ENCODE measurements around the gene STK38.

Gene STK38

GRCh38 chr6:36526066-36526465, 21.2 kb downstream of the STK38 start:
- DNase-seq (ENCODE audit: low read depth), result no peak
- no peak overlapping the region for H3K4me3 ChIP-seq (ENCODE audit: low read depth, low read length)

GRCh38 chr6:36525346-36525745, 21.9 kb downstream of the STK38 start:
- no peak overlapping the region for H3K4me3 ChIP-seq (ENCODE audit: low read depth, low read length)
- DNase-seq (ENCODE audit: low read depth), result no peak

DNA sequence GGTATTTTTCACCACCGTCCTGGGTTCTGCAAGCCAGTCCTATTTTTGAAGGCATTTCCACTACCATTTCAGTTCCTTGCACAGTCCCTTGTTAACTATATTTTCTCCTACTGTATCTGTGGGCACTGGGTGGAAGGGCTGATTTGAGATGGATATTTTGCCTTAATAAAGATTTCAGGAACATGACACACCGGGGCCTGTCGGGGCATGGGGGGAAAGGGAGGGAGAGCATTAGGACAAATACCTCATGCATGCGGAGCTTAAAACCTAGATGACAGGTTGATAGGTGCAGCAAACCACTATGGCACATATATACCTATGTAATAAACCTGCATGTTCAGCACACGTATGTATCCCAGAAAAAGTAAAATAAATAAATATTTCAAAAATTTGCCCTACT, 22.4 kb downstream of the STK38 start:
- H3K4me3 ChIP-seq (ENCODE audit: low read depth, low read length), result no peak overlapping the region
- no peak for DNase-seq (ENCODE audit: low read depth)

GRCh38 chr6:36523936-36524499, 23.3 kb downstream of the STK38 start:
- DNase-seq (ENCODE audit: low read depth), result no peak
- no peak overlapping the region for H3K4me3 ChIP-seq (ENCODE audit: low read depth, low read length)

DNA sequence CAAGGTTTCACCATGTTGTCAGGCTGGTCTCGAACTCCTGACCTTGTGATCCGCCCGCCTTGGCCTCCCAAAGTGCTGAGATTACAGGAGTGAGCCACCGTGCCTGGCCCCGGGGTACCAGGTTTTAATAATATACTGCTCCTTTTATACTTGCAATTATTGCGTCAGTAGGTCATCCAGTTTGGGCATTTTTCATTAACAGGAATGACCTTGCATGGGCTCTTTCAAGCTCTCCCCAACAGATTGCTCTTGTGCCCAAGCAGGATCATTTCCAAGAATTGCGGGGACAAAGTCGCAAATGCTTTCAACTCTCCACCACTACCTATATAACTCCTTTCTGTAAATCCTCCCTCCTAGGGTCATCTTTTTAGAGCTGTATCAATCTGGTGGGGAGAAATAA, 23.8 kb downstream of the STK38 start:
- DNase-seq (ENCODE audit: low read depth), result no peak
- H3K4me3 ChIP-seq (ENCODE audit: low read depth, low read length), result no peak overlapping the region

DNA sequence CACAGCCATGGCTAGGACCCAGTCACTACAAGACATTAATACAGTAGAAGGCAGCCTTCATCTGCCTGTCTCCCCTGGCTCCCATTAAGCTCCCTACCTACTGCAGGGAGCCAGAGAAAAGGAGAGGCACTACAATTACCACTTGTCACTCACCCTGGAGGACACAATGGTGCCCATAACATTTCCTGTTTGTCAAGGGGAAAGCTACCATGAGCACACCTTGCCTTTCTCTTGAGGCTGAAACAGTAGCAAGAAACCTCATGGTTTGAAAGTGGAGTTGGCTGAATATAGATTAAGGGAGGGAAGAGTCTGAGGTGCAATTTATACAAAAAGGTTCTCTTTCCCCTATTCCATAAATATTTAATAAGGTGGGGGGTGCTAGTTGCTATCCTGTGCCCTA, 27.9 kb downstream of the STK38 start:
- DNase-seq (ENCODE audit: low read depth), result no peak
- no peak overlapping the region for H3K4me3 ChIP-seq (ENCODE audit: low read depth, low read length)

DNA sequence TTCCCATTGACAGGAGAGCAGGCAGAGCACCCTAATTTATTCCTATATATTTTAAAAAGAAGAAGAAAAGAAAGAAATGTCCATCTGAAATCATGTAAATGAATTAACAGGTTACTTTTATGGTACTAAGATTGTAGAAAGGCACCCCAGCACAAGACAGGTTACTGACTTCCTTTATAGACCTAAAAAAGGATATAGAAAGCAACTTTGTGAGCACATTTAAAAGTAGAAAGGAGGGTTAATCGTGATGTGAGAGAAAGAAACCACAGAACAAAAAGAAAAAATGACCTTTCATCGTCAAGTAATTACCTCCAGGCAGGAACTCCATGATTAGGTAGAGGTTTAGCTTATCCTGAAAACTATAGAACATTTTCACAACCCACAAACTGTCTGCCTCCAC, 29.9 kb downstream of the STK38 start:
- no peak for DNase-seq (ENCODE audit: low read depth)
- H3K4me3 ChIP-seq (ENCODE audit: low read depth, low read length), result no peak overlapping the region

GRCh38 chr6:36516988-36517387, 30.3 kb downstream of the STK38 start:
- H3K4me3 ChIP-seq (ENCODE audit: low read depth, low read length), result no peak overlapping the region
- DNase-seq (ENCODE audit: low read depth), result no peak

- H3K4me3 ChIP-seq (ENCODE audit: low read depth, low read length), result no peak overlapping the region
- DNase-seq (ENCODE audit: low read depth), result no peak
These were observed 30.7 kb downstream of the STK38 start for GRCh38 chr6:36516559-36516958.

GRCh38 chr6:36515844-36516243, 31.4 kb downstream of the STK38 start:
- no peak overlapping the region for H3K4me3 ChIP-seq (ENCODE audit: low read depth, low read length)
- no peak for DNase-seq (ENCODE audit: low read depth)

GRCh38 chr6:36514554-36515456, 32.5 kb downstream of the STK38 start:
- no peak overlapping the region for H3K4me3 ChIP-seq (ENCODE audit: low read depth, low read length)
- no peak for DNase-seq (ENCODE audit: low read depth)

DNA sequence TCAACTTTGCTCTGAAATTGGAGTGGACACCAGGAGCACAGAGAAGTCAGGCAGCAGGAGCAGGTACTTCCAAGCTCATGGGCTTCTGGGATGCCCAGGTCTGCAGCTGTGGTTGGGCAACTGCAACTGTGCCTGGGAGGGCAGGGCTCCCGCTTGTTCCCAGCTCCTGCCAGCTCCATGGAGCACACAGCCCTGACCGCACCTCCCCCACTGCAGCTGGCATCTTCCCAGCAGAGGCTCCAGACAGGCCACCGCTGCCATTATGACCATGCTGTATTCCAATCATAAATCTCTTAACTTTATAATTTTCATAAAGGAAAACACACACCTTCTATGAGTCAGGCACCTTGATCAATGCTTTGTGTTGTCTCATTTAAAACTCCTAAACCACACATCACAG, 36.9 kb downstream of the STK38 start:
- no peak for DNase-seq (ENCODE audit: low read depth)
- no peak overlapping the region for H3K4me3 ChIP-seq (ENCODE audit: low read depth, low read length)

GRCh38 chr6:36508532-36508931, 38.7 kb downstream of the STK38 start:
- H3K4me3 ChIP-seq (ENCODE audit: low read depth, low read length), result no peak overlapping the region
- DNase-seq (ENCODE audit: low read depth), result no peak

DNA sequence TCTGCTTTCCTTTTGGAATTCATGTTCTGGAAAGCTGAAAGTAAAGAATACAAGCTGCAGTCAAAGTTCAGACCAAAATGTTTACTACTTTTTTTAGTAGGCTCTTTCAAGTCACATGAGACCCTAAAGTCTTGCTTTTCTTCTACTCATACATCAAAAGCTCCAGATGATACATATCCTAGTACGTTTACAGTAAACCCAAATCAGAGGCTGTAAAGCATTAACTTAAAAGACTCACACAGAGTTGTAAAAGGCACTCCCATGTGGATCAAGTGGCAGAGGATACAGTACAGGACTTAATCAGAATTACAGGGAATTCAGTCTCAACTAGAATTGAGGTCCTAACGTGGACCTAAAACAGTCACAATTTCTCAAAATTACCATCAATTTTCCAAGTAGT, 40.7 kb downstream of the STK38 start:
- no peak for DNase-seq (ENCODE audit: low read depth)
- no peak overlapping the region for H3K4me3 ChIP-seq (ENCODE audit: low read depth, low read length)

DNA sequence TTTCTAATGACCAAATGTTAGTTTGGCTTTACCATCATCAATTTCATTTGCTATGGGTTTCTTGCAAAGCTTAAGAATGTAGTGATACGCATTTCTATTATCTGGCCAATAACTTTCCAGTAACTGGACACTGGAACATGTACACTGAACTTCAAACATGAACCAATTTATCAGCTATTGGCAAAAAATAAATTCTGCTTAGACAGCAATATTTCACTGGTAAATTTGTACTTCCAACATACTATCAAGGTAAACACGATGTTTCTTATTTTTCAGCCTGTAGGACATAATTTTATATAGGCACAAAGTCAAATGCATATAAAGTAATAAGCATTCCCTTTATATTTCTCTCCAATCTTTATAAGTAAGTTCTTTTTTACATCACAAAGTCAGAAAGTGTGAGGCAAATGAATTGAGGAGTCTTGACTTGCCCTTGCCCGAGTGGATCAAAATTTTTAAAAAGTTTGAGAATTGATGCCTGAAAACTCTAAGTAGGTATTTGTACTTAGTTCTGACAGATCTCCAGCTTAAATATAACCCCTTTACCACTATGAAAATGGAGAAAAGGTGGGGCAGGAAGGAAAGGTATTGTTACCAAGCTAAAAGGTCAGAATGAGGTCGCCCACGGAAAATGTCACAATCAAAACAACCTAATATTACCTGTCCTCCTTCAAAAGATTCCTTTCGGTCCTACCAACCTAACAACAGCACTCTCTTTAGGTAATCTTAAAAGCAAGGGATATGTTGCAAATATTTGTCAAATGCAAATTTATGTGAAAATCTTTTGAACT, 41.3 kb downstream of the STK38 start:
- no peak for DNase-seq (ENCODE audit: low read depth)
- no peak overlapping the region for H3K4me3 ChIP-seq (ENCODE audit: low read depth, low read length)

- DNase-seq (ENCODE audit: low read depth), result peak; percentile 44
- H3K4me3 ChIP-seq (ENCODE audit: low read depth, low read length), result no peak overlapping the region
These were observed 42.3 kb downstream of the STK38 start for GRCh38 chr6:36504982-36505381.

GRCh38 chr6:36504181-36504580, 43.1 kb downstream of the STK38 start:
- no peak overlapping the region for H3K4me3 ChIP-seq (ENCODE audit: low read depth, low read length)
- DNase-seq (ENCODE audit: low read depth), result no peak

DNA sequence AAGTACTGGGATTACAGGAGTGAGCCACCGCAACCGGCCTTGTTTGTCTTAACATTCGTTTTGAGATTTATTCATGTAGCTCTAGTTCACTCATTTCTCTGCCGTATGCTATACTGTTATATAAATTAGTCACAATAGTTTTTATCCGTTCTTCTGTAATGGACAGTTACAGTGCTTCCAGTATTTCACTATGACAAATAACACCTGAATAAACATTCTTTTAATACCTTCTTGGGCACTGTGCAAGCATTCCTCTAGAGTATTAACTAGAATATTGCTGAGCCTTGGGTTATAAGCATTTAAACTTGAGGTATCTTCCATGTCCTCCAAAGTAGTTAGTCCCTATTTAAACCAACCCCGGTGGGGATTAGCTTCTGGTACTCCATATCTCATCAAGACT, 45.6 kb downstream of the STK38 start:
- H3K4me3 ChIP-seq (ENCODE audit: low read depth, low read length), result no peak overlapping the region
- DNase-seq (ENCODE audit: low read depth), result no peak

DNA sequence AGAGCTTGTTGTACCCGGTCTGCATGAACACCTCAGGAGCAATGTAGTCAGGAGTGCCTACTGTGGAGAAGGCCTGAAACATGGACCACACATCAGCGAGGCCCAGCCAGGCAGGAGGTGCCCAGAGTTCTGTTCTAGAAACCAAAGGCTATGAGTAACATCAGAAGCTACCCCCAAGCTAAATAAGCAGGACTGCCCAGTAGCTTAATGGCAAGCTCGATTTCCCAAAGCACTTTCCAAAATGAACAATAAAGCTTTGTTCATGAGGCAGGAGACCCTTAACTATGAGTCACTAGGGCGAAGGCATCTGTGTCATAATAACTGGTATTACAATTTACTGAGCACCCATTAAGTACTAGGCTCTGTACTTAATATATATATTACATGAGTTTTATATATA, 47.4 kb downstream of the STK38 start:
- no peak overlapping the region for H3K4me3 ChIP-seq (ENCODE audit: low read depth, low read length)
- no peak for DNase-seq (ENCODE audit: low read depth)

DNA sequence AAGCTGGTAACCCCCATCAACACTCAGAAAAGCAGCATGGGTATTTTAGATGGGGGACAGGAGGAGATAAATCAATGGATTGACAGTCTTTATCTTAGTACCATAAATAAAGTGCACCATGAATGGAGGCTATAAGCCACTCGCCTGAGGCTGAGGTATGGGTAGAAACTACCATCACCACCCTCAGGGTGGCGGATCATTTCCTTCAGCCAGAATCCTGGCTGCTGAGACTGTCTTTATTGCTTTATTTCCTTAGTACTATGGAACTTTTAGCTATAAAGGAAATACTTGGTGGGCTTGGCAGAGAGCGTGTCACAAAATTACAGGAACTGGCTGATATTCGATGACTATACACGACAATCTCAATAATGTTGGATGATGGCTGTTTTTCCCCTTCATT, 52.2 kb downstream of the STK38 start:
- no peak for DNase-seq (ENCODE audit: low read depth)

More for the DNA sequence above, 52.2 kb downstream of the STK38 start:
- no peak overlapping the region for H3K4me3 ChIP-seq (ENCODE audit: low read depth, low read length)

Measured in skeletal muscle cell (primary cell).